HepG2 (cell line): ENCODE results near the gene FANCE. TPM values are rescaled to one million over a fixed set of nuclear protein-coding genes. Genes with fewer than 3 reads are reported as not detected.

Experiments
- ELF3 ChIP-seq: IDR thresholded peaks from 2 replicates; pipeline ENCODE4 v1.6.1; 2016; ENCODE audit warnings: missing genetic modification reagents, missing compliant biosample characterization
- RCOR2 ChIP-seq: IDR thresholded peaks from 2 replicates; pipeline ENCODE4 v1.6.1; 2016; ENCODE audit warnings: missing biosample characterization, missing genetic modification reagents
- ZNF292 ChIP-seq: sonication (generic); formaldehyde crosslinking; IDR thresholded peaks from 2 replicates; pipeline ENCODE4 v1.8.1; 2022; ENCODE audit warnings: mild to moderate bottlenecking, low read depth, missing genetic modification reagents, borderline replicate concordance
- ZNF547 ChIP-seq: sonication (generic); formaldehyde crosslinking; IDR thresholded peaks from 2 replicates; pipeline ENCODE4 v1.5.1; 2020; ENCODE audit warnings: mild to moderate bottlenecking, missing genetic modification reagents
- polyA plus RNA-seq, 8 experiments: library from polyadenylated mRNA; depleted of rRNA in 3 of 8; stranded (reverse) in 7 of 8; unstranded in 1 of 8; fragments of >200 nt; fragmentation: Illumina TruSeq in 4 of 8; extraction: Trizol in 4 of 8; gene quantifications; 2 replicates each; pipeline versions ENCODE4 v1.2.1 to v1.2.3, GENCODE V29; 2011 to 2016; ENCODE audit warnings: low read depth in 4 of 8, missing spikeins in 1 of 8, mixed read lengths in 1 of 8; ENCODE audit not compliant: insufficient read depth in 1 of 8
- total RNA-seq, 5 experiments: library from RNA; depleted of rRNA; stranded (reverse); fragments of >200 nt; fragmentation: Illumina TruSeq; extraction: Trizol; gene quantifications; 2 replicates each; pipeline ENCODE4 v1.2.3, GENCODE V29; 2016; ENCODE audit warnings: low read depth in 1 of 5
- TF ChIP-seq, protein P1 (sequence below): sonication (generic); formaldehyde crosslinking; IDR thresholded peaks from 2 replicates; pipeline ENCODE4 v1.4.0; 2020; ENCODE audit warnings: mild to moderate bottlenecking, missing genetic modification reagents
- TF ChIP-seq, protein P2 (sequence below): IDR thresholded peaks from 2 replicates; pipeline ENCODE4 v1.6.1; 2012; ENCODE audit warnings: low read depth, low read length, improper control_type of control experiment
- TF ChIP-seq, protein P3 (sequence below): sonication (generic); formaldehyde crosslinking; IDR thresholded peaks from 2 replicates; pipeline ENCODE4 v1.4.0; 2020; ENCODE audit warnings: mild to moderate bottlenecking, missing genetic modification reagents
- TF ChIP-seq, protein P4 (sequence below): sonication (generic); formaldehyde crosslinking; IDR thresholded peaks from 2 replicates; pipeline ENCODE4 v1.5.0; 2020; ENCODE audit warnings: mild to moderate bottlenecking, missing genetic modification reagents

FANCE gene
- total and polyA plus RNA-seq, 2 of the 13 experiments (the other 11 are each of a cell fraction or from before 2014, with no cell fraction given) = 7.1 to 11.2 TPM

DNA sequence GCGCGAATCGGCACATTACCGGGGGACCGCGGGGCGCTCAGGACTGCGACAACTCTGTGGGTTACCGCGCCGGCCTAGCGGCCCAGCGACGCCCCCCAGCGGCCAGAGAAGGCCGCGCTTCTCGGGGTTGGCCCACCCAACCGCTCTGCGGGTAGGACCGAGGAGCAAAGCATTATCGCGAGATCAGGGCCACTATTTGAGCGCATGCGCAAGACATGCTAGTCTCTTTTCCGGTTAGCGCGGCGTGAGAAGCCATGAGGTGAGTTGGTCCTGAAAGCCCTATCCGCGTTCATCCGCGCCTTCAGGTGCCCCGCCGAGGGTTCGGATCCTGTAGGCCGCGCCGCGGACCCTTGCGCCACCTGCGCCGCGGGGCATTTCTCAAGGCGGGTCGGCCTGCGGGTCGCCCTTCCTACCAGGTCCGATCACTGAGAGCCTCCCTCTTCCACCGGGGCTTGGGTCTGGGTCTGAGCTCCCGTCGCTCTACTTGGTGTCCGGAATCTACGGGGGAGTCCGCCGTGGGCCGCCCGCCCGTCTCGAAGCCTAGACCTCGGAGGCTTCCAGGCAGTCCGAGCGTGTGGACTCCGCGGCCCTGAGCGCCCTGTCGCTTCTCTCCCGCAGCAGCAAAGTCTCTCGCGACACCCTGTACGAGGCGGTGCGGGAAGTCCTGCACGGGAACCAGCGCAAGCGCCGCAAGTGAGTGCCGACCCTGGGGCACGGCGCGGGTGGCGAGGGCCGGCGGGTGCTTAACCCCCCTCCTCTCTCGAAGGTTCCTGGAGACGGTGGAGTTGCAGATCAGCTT lies 16.2 kb downstream of the FANCE start, which contains the start of gene RPL10A (continued):
- TF ChIP-seq, protein P1, sequence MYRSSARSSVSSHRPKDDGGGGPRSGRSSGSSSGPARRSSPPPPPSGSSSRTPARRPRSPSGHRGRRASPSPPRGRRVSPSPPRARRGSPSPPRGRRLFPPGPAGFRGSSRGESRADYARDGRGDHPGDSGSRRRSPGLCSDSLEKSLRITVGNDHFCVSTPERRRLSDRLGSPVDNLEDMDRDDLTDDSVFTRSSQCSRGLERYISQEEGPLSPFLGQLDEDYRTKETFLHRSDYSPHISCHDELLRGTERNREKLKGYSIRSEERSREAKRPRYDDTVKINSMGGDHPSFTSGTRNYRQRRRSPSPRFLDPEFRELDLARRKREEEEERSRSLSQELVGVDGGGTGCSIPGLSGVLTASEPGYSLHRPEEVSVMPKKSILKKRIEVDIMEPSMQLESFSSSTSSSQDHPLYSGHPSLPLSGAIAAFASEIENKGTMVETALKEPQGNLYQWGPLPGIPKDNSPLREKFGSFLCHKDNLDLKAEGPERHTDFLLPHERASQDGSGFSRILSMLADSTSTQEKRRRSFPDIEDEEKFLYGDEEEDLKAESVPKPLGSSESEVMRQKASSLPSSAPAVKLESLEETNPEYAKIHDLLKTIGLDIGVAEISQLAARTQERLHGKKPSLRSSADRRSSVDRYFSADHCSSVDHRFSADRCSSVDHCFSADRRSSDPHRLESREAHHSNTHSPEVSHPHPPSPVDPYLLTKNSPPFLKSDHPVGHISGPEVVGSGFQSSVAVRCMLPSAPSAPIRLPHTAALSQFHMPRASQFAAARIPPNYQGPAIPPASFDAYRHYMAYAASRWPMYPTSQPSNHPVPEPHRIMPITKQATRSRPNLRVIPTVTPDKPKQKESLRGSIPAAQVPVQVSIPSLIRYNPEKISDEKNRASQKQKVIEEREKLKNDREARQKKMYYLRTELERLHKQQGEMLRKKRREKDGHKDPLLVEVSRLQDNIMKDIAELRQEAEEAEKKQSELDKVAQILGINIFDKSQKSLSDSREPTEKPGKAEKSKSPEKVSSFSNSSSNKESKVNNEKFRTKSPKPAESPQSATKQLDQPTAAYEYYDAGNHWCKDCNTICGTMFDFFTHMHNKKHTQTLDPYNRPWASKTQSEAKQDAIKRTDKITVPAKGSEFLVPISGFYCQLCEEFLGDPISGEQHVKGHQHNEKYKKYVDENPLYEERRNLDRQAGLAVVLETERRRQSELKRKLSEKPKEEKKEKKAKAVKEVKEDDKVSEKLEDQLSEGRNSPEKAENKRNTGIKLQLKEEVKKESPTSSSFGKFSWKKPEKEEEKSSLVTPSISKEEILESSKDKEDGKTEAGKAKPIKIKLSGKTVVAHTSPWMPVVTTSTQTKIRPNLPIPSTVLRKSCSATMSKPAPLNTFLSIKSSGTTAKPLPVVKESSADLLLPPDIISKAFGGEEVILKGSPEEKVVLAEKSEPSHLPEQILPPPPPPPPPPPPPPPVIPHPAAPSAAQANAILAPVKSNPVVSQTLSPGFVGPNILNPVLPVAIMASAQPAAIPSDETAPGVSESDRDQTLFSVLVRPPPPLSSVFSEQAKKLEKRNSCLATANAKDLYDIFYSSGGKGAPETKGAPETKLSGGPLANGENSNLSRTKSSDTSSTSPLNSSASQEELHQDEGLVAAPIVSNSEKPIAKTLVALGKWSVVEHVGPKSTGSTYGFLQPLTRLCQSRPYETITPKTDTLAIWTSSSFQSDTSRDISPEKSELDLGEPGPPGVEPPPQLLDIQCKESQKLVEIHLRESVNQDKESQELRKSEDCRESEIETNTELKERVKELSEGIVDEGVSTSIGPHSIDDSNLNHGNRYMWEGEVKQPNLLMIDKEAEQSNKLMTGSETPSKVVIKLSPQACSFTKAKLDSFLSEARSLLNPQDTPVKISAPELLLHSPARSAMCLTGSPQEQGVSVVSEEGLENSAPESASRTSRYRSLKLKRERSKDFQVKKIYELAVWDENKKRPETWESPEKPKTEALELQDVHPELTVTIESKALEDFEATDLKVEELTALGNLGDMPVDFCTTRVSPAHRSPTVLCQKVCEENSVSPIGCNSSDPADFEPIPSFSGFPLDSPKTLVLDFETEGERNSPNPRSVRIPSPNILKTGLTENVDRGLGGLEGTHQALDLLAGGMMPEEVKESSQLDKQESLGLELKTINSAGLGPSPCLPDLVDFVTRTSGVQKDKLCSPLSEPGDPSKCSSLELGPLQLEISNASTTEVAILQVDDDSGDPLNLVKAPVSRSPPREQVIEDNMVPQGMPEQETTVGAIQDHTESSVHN = no peak; the same call in none of the 2 replicates
- peak; percentile 22; the same call in 1 of the 2 replicates for TF ChIP-seq ZNF292 (CRISPR knock-in tag)
- TF ChIP-seq, protein P2, sequence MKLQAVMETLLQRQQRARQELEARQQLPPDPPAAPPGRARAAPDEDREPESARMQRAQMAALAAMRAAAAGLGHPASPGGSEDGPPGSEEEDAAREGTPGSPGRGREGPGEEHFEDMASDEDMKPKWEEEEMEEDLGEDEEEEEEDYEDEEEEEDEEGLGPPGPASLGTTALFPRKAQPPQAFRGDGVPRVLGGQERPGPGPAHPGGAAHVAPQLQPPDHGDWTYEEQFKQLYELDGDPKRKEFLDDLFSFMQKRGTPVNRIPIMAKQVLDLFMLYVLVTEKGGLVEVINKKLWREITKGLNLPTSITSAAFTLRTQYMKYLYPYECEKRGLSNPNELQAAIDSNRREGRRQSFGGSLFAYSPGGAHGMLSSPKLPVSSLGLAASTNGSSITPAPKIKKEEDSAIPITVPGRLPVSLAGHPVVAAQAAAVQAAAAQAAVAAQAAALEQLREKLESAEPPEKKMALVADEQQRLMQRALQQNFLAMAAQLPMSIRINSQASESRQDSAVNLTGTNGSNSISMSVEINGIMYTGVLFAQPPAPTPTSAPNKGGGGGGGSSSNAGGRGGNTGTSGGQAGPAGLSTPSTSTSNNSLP = no peak
- TF ChIP-seq, protein P3, sequence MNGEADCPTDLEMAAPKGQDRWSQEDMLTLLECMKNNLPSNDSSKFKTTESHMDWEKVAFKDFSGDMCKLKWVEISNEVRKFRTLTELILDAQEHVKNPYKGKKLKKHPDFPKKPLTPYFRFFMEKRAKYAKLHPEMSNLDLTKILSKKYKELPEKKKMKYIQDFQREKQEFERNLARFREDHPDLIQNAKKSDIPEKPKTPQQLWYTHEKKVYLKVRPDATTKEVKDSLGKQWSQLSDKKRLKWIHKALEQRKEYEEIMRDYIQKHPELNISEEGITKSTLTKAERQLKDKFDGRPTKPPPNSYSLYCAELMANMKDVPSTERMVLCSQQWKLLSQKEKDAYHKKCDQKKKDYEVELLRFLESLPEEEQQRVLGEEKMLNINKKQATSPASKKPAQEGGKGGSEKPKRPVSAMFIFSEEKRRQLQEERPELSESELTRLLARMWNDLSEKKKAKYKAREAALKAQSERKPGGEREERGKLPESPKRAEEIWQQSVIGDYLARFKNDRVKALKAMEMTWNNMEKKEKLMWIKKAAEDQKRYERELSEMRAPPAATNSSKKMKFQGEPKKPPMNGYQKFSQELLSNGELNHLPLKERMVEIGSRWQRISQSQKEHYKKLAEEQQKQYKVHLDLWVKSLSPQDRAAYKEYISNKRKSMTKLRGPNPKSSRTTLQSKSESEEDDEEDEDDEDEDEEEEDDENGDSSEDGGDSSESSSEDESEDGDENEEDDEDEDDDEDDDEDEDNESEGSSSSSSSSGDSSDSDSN (CRISPR knock-in tag) = peak; percentile 96
- no peak for TF ChIP-seq RCOR2 (CRISPR knock-in tag)
- peak; percentile 91 for TF ChIP-seq ZNF547 (CRISPR knock-in tag)
- TF ChIP-seq, protein P4, sequence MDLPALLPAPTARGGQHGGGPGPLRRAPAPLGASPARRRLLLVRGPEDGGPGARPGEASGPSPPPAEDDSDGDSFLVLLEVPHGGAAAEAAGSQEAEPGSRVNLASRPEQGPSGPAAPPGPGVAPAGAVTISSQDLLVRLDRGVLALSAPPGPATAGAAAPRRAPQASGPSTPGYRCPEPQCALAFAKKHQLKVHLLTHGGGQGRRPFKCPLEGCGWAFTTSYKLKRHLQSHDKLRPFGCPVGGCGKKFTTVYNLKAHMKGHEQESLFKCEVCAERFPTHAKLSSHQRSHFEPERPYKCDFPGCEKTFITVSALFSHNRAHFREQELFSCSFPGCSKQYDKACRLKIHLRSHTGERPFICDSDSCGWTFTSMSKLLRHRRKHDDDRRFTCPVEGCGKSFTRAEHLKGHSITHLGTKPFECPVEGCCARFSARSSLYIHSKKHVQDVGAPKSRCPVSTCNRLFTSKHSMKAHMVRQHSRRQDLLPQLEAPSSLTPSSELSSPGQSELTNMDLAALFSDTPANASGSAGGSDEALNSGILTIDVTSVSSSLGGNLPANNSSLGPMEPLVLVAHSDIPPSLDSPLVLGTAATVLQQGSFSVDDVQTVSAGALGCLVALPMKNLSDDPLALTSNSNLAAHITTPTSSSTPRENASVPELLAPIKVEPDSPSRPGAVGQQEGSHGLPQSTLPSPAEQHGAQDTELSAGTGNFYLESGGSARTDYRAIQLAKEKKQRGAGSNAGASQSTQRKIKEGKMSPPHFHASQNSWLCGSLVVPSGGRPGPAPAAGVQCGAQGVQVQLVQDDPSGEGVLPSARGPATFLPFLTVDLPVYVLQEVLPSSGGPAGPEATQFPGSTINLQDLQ (CRISPR knock-in tag) = peak; percentile 91
- TF ChIP-seq ELF3 (CRISPR knock-in tag) = peak; percentile 95
